ENCODE measurements around the gene OTOGL. TPM values are rescaled to one million over a fixed set of nuclear protein-coding genes. Genes with fewer than 3 reads are reported as not detected.
"Not testable (repeated sequence)": the region's sequence is repeated elsewhere in the genome, so short reads cannot be mapped to it uniquely, and the experiment has no call there.

Gene OTOGL
- polyA plus RNA-seq, 10 donors, result 0.12 to 2.1 (median 0.52) TPM

- DNase-seq, result peak in 2 of 3 donors; percentile 32 to 53
Observed at GRCh38 chr12:80129895-80130530, 30.7 kb downstream of the OTOGL start.

- no peak for DNase-seq
Observed at GRCh38 chr12:80135624-80136023, 36.3 kb downstream of the OTOGL start.

DNA sequence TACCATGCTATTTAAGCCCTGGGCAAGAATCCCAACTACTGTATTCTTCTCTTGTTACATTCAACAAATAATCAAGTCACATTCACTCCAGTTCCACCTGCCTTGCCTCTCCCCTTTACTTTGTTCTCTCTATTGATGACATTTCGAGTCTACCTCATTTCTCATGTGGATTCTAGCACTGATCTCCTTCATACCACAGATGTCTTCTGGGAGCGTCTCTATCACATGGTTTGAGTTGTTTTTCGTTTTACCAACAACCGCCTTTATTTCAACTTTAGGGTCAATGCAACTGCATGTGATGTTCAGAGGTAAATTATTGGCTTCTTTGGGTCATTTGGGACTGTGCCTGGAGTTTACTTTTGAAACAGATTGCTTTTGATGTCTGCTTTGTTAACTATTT lies 40.7 kb downstream of the OTOGL start:
- no peak for DNase-seq

DNA sequence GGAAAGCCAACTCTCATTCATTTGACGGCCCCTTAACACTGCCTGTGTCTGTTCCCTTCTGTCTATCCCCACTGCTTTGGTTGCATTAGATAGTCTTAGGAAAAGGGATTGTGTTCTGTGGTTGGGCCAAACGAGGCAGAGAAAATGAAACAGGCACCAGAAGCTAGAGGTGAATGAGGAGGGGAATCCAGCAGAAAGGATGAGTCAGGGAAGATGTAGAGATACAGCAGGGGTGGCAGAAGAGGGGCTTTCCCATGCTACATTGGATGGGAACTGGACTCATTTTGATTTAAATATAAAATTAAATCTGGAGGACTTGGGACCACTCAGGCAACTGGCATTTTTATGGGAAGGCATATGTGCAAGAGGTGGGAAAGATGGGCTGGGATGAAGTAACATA lies 43.3 kb downstream of the OTOGL start:
- DNase-seq, result no peak

DNA sequence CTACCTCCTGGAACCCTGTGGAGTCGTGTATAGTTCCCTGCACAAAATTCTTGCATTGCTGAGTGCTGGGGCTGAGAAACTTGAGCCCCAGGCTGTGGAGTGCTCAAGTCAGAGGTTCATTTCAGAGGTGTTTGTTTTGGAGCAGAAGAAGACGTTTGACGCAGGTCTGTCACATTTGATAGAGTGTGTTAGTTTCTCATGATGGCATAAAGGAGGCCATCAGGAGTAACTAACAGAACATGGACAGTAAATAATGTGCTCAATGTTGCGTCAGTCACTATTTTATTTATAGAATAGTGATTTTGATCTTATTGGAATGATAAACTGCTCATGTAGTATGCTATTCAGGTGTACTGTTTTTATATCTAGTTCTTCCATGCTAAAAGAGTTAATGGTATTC lies 44.2 kb downstream of the OTOGL start:
- no peak for DNase-seq

DNA sequence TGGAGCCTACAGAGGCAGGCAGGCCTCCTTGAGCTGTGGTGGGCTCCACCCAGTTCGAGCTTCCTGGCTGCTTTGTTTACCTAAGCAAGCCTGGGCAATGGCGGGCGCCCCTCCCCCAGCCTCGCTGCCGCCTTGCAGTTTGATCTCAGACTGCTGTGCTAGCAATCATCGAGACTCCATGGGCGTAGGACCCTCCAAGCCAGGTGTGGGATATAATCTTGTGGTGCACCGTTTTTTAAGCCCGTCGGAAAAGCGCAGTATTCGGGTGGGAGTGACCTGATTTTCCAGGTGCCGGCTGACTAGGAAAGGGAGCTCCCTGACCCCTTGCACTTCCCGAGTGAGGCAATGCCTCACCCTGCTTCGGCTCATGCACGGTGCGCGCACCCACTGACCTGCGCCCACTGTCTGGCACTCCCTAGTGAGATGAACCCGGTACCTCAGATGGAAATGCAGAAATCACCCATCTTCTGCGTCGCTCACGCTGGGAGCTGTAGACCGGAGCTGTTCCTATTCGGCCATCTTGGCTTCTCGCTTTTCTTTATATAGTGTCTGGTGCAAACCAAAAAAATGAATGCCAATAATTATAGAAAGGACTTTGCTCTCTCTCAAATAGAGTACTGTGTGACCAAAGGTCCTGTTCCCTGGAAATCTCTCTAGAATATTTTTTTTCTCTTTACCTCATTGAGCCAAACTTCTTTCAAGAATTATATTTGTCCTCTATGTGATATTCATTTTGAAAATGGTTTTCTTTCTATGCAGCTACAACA lies 50.4 kb downstream of the OTOGL start:
- DNase-seq, result not testable (repeated sequence)

DNA sequence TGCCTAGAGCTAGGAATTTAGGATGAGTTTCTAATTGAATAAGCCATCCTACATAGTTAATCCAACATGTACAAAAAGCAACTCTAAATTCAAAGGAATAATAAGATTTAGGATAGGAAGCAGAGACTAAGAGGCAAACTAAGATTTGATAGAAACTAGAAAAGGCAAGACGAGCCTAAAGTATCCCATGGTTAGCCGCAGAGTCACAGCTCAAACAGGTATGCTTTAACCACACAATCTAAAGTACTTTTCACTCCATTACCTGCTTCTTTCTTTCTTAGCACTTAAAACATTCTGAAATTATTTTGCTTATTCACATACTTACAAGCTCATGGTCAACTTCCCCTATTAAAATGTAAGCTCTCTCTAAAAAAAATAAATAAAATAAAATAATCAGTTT lies 51.8 kb downstream of the OTOGL start:
- no peak for DNase-seq

DNA sequence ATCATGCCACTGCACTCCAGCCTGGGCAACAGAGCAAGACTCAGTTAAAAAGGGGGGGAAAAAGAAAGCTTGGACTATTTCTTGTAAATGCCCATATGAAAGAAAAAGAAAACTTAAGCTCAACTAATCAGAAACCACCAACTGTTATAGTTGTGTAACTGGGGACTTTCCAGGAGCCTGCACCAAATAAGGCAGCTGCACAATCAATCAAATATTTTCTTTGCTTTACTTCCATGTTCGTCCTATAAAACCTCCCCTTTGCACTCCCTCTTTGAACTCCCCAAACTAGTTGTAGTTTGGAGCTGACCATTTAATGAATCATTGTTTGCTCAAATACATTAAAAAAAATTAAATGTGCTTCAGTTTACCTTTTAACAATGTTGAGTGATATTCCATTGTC lies 54.9 kb downstream of the OTOGL start:
- DNase-seq, result no peak

DNA sequence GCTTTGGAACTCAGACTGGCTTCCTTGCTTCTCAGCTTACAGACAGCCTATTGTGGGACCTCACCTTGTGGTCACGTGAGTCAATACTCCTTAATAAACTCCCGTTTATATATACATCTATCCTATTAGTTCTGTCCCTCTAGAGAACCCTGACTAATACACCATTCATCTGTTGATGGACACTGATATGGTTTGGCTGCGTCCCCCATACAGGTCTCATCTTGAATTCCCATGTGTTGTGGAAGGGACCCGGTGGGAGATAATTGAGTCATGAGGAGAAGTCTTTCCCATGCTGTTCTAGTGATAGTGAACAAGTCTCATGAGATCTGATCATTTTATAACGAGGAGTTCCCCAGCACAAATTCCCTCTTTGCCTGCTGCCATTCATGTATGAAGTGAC lies 57.0 kb downstream of the OTOGL start:
- DNase-seq, result no peak

DNA sequence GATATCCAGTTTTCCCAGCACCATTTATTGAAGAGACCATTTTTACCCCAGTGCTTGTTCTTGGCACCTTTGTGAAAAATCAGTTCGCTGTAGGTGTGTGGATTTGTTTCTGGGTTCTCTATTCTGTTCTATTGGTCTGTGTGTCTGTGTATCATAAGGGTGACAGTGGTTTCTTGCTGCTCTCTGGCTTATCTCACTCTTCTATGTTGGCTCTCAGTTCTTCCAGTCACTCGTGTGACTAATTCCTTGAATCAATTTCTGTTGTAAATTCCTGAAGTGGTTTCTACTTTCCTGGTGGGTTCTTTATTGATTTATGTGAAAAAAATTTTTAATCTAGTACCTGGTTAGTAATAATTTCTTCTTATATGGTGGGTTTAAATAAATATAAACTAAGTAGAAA lies 58.3 kb downstream of the OTOGL start:
- no peak for DNase-seq

GRCh38 chr12:80161612-80162011 lies 62.3 kb downstream of the OTOGL start:
- peak in 1 of 3 donors; percentile 9 for DNase-seq

- DNase-seq, result no peak
Observed at GRCh38 chr12:80162177-80162576, 62.8 kb downstream of the OTOGL start.

- no peak for DNase-seq
Observed at GRCh38 chr12:80165746-80166145, 66.4 kb downstream of the OTOGL start.

DNA sequence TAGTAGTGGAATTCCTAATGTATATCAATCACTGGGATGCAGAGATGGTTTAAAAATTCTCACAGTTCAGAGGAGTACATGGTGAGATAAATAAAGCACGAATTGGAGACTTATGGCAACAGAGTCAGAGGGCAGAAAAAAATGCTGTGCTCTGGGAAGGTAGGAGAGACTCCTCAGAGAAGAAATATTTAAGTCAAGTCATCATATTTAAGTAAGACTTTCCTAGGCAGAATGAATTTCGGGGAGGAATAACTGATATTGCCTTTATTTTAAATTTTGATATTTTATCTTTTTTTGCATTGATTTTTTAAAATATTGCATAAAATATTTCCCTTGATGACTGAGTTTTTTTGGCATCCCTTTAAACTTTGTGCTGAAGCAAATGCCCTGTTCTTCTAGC lies 67.4 kb downstream of the OTOGL start:
- no peak for DNase-seq

GRCh38 chr12:80168936-80169335 lies 69.6 kb downstream of the OTOGL start:
- no peak for DNase-seq

DNA sequence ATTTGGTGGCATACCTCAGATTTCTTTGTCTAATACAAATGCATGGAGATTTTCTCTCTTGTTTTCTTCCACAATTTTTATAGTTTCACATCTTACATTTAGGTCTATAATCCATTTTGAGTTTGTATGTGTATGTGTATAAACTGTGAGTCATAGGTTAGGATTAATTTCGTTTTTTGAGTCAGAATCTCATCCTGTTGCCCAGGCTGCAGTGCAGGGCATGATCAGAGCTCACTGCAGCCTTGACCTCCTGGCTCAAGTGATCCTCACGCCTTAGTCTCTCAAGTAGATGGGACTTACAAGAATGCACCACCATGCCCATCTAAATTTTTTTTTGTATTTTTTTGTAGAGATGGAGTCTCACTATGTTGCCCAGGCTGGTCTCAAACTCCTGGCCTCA lies 71.6 kb downstream of the OTOGL start:
- no peak for DNase-seq

- no peak for DNase-seq
Observed at GRCh38 chr12:80173083-80173864, 73.9 kb downstream of the OTOGL start.

GRCh38 chr12:80175307-80175930 lies 76.1 kb downstream of the OTOGL start:
- DNase-seq, result no peak

DNA sequence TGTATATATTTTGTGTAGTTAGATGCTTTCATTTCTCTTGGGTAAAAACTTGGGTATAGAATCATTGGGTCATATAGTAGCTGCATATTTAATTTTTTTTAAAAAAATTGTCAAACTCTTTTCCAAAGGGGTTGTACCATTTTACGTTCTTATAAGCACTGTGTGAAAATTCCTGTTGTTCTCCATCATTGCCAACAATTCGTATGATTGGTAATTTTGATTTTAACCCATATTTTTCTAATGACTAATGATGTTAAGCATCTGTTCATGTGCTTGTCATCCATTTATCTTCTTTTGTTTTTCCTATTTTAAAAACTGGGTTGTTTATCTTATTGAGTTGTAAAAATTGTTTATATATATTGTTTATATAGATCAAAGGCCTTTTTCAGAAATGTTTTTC lies 77.4 kb downstream of the OTOGL start:
- no peak for DNase-seq

DNA sequence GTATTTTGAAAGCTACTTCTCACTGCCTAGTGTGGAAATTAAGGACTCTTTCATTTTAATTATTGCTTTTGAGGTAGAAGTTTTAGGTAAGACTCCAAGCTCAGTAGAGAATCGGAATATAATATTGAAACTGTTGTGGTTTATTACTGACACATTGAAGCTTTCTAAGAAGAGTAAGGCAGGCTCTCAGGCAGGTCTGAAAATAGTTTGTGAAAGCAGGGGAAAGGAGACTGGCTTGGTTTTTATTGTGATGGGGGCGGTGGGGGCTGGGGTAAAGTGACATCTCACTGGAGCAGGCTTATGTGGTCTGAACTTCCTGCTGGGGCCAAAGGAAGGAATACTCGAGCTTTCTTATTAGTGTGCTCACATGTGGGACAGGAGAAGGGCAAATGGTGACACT lies 79.5 kb downstream of the OTOGL start:
- no peak for DNase-seq

GRCh38 chr12:80183939-80184338 lies 84.6 kb downstream of the OTOGL start:
- DNase-seq, result no peak

DNA sequence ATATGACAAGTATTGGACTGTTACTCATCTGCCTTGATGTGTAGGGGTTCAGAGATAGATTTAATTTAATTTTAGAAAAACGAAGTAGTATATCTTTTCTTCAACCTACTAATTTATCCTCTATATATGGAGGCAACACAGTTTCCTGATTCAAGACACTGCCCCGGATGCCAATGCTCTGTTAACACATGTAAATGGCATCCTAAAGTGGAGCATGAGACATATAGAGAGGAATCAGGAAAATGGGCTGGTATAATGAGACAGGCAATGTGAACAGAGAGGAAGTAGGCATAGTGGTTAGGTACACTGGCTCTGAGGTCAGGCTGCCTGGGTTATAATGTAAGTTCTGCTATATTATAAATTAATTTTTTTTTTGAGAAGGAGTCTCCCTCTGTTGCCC lies 85.6 kb downstream of the OTOGL start:
- no peak for DNase-seq

All from muscle of back (tissue), 11 donors.